Measurements from ENCODE around the gene FAR2. TPM values are rescaled to one million over a fixed set of nuclear protein-coding genes. Genes with fewer than 3 reads are reported as not detected.

FAR2 gene
- total and polyA plus RNA-seq, 2 experiments from 2014 or later = 18.7 to 22.6 TPM

DNA sequence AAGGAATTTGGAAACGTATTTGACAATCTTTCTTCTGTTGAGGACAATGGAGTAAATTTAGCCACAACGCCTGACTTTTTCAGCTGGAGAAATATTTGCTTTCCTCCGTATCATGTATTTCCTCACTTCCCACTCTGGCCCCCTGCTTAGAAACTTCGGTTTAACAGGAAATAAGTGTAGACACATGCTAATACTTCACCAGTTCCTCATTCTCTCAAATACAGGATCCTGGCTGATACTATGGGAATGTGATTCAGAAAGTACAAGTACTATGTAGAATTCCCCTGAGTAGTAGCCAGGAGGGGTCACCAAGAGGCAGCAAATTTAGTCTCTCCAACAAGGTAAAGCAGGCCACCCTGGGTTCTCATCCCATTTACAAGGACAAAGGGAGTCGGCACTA, 58.0 kb downstream of the FAR2 start:
- no peaks in the 10 kb centered on the region for H3K9me2 ChIP-seq (ENCODE audit: insufficient read depth)
- no peaks in the 10 kb centered on the region for H3K79me2 ChIP-seq (replicated peaks; ENCODE audit: insufficient read depth)
- H3K4me1 Mint-ChIP-seq = peaks cover 12% of the 10 kb centered on the region; the same call in 2 of the 3 replicates
- no peak overlapping the region for H3K4me2 ChIP-seq
- TF ChIP-seq, protein P1, sequence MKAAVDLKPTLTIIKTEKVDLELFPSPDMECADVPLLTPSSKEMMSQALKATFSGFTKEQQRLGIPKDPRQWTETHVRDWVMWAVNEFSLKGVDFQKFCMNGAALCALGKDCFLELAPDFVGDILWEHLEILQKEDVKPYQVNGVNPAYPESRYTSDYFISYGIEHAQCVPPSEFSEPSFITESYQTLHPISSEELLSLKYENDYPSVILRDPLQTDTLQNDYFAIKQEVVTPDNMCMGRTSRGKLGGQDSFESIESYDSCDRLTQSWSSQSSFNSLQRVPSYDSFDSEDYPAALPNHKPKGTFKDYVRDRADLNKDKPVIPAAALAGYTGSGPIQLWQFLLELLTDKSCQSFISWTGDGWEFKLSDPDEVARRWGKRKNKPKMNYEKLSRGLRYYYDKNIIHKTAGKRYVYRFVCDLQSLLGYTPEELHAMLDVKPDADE (IDR thresholded peaks at IDR 0.05) = no peak
- TF ChIP-seq, protein P2, sequence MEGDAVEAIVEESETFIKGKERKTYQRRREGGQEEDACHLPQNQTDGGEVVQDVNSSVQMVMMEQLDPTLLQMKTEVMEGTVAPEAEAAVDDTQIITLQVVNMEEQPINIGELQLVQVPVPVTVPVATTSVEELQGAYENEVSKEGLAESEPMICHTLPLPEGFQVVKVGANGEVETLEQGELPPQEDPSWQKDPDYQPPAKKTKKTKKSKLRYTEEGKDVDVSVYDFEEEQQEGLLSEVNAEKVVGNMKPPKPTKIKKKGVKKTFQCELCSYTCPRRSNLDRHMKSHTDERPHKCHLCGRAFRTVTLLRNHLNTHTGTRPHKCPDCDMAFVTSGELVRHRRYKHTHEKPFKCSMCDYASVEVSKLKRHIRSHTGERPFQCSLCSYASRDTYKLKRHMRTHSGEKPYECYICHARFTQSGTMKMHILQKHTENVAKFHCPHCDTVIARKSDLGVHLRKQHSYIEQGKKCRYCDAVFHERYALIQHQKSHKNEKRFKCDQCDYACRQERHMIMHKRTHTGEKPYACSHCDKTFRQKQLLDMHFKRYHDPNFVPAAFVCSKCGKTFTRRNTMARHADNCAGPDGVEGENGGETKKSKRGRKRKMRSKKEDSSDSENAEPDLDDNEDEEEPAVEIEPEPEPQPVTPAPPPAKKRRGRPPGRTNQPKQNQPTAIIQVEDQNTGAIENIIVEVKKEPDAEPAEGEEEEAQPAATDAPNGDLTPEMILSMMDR (conservative IDR thresholded peaks at IDR 0.05; ENCODE audit: low read depth in 2 of 2) = peak in 1 of 2 experiments; percentile 47; a peak in 2 of 4 replicates
- H4K20me1 ChIP-seq (replicated peaks; ENCODE audit: insufficient read depth) = no peaks in the 10 kb centered on the region; the same call in none of the 2 replicates
- peaks cover 9% of the 10 kb centered on the region for H3K4me1 ChIP-seq (ENCODE audit: insufficient read depth)
- H3F3A ChIP-seq (replicated peaks; ENCODE audit: low read depth) = no peaks in the 10 kb centered on the region
- peaks cover 14% of the 10 kb centered on the region for H3K9me3 Mint-ChIP-seq
- no peak overlapping the region for H2AFZ ChIP-seq
- H3K4me3 Mint-ChIP-seq = no peak overlapping the region
- DNase-seq (ENCODE audit: low spot score) (peak; percentile 37), ATAC-seq (peak; percentile 80)
- peaks cover 13% of the 10 kb centered on the region for H3K27me3 ChIP-seq (ENCODE audit: insufficient read depth)
- no peak overlapping the region for H3K27ac Mint-ChIP-seq
- H3K36me3 Mint-ChIP-seq (ENCODE audit: low read depth) = peaks cover 23% of the 10 kb centered on the region
- H3K4me3 ChIP-seq = no peak overlapping the region
- no peak overlapping the region for H3K27ac ChIP-seq (ENCODE audit: low read depth)
- H3K27me3 Mint-ChIP-seq (ENCODE audit: insufficient read depth, low read depth, poor library complexity) = no peaks in the 10 kb centered on the region
- no peaks in the 10 kb centered on the region for H3K36me3 ChIP-seq (ENCODE audit: insufficient read depth)

DNA sequence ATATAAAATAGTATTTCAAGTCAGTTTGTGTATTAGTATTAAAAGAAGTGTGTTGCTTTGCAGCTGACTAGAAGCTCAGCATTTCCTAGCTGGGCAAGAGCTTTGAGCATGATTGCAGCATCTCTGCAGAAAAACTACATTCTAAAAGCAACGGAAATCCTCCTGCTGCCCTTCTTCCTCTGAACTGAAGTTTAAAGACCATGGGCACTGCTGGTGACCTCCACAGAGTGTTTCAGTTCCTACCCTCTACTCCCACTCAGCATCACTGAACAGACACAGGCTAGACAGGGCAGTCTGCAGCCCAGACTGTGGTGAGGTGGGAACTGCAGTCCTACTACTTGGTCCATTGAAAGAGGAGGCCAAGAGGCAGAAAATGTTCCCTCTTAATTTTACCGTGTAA, 59.0 kb downstream of the FAR2 start:
- no peak overlapping the region for H3K27ac ChIP-seq (ENCODE audit: low read depth)
- H3K79me2 ChIP-seq (replicated peaks; ENCODE audit: insufficient read depth) = no peaks in the 10 kb centered on the region
- ATAC-seq = no peak
- H3K27me3 ChIP-seq (ENCODE audit: insufficient read depth) = peaks cover 3% of the 10 kb centered on the region; the same call in 1 of the 2 replicates
- peaks cover 6% of the 10 kb centered on the region for H3K9me3 Mint-ChIP-seq
- no peak overlapping the region for H3K4me2 ChIP-seq
- no peak for DNase-seq (ENCODE audit: low spot score)
- H2AFZ ChIP-seq = no peak overlapping the region
- H3F3A ChIP-seq (replicated peaks; ENCODE audit: low read depth) = no peaks in the 10 kb centered on the region
- no peaks in the 10 kb centered on the region; the same call in none of the 2 replicates for H4K20me1 ChIP-seq (replicated peaks; ENCODE audit: insufficient read depth)
- no peak overlapping the region for H3K27ac Mint-ChIP-seq
- no peaks in the 10 kb centered on the region for H3K36me3 ChIP-seq (ENCODE audit: insufficient read depth)
- peaks cover 13% of the 10 kb centered on the region; the same call in 2 of the 3 replicates for H3K36me3 Mint-ChIP-seq (ENCODE audit: low read depth)
- H3K4me1 Mint-ChIP-seq = peaks cover 12% of the 10 kb centered on the region; the same call in 2 of the 3 replicates
- peaks cover 9% of the 10 kb centered on the region for H3K4me1 ChIP-seq (ENCODE audit: insufficient read depth)
- H3K27me3 Mint-ChIP-seq (ENCODE audit: insufficient read depth, low read depth, poor library complexity) = no peaks in the 10 kb centered on the region
- no peak overlapping the region for H3K4me3 Mint-ChIP-seq
- H3K9me2 ChIP-seq (ENCODE audit: insufficient read depth) = no peaks in the 10 kb centered on the region
- H3K4me3 ChIP-seq = no peak overlapping the region
- TF ChIP-seq EZH2 (IDR thresholded peaks at IDR 0.05; ENCODE audit: low read depth, unreplicated experiment) = no peak
- TF ChIP-seq, protein P3, sequence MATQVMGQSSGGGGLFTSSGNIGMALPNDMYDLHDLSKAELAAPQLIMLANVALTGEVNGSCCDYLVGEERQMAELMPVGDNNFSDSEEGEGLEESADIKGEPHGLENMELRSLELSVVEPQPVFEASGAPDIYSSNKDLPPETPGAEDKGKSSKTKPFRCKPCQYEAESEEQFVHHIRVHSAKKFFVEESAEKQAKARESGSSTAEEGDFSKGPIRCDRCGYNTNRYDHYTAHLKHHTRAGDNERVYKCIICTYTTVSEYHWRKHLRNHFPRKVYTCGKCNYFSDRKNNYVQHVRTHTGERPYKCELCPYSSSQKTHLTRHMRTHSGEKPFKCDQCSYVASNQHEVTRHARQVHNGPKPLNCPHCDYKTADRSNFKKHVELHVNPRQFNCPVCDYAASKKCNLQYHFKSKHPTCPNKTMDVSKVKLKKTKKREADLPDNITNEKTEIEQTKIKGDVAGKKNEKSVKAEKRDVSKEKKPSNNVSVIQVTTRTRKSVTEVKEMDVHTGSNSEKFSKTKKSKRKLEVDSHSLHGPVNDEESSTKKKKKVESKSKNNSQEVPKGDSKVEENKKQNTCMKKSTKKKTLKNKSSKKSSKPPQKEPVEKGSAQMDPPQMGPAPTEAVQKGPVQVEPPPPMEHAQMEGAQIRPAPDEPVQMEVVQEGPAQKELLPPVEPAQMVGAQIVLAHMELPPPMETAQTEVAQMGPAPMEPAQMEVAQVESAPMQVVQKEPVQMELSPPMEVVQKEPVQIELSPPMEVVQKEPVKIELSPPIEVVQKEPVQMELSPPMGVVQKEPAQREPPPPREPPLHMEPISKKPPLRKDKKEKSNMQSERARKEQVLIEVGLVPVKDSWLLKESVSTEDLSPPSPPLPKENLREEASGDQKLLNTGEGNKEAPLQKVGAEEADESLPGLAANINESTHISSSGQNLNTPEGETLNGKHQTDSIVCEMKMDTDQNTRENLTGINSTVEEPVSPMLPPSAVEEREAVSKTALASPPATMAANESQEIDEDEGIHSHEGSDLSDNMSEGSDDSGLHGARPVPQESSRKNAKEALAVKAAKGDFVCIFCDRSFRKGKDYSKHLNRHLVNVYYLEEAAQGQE (IDR thresholded peaks at IDR 0.05; ENCODE audit: unreplicated experiment) = no peak
- TF ChIP-seq ZNF114 (CRISPR knock-in tag; IDR thresholded peaks at IDR 0.05) = no peak
- TF ChIP-seq, protein P4, sequence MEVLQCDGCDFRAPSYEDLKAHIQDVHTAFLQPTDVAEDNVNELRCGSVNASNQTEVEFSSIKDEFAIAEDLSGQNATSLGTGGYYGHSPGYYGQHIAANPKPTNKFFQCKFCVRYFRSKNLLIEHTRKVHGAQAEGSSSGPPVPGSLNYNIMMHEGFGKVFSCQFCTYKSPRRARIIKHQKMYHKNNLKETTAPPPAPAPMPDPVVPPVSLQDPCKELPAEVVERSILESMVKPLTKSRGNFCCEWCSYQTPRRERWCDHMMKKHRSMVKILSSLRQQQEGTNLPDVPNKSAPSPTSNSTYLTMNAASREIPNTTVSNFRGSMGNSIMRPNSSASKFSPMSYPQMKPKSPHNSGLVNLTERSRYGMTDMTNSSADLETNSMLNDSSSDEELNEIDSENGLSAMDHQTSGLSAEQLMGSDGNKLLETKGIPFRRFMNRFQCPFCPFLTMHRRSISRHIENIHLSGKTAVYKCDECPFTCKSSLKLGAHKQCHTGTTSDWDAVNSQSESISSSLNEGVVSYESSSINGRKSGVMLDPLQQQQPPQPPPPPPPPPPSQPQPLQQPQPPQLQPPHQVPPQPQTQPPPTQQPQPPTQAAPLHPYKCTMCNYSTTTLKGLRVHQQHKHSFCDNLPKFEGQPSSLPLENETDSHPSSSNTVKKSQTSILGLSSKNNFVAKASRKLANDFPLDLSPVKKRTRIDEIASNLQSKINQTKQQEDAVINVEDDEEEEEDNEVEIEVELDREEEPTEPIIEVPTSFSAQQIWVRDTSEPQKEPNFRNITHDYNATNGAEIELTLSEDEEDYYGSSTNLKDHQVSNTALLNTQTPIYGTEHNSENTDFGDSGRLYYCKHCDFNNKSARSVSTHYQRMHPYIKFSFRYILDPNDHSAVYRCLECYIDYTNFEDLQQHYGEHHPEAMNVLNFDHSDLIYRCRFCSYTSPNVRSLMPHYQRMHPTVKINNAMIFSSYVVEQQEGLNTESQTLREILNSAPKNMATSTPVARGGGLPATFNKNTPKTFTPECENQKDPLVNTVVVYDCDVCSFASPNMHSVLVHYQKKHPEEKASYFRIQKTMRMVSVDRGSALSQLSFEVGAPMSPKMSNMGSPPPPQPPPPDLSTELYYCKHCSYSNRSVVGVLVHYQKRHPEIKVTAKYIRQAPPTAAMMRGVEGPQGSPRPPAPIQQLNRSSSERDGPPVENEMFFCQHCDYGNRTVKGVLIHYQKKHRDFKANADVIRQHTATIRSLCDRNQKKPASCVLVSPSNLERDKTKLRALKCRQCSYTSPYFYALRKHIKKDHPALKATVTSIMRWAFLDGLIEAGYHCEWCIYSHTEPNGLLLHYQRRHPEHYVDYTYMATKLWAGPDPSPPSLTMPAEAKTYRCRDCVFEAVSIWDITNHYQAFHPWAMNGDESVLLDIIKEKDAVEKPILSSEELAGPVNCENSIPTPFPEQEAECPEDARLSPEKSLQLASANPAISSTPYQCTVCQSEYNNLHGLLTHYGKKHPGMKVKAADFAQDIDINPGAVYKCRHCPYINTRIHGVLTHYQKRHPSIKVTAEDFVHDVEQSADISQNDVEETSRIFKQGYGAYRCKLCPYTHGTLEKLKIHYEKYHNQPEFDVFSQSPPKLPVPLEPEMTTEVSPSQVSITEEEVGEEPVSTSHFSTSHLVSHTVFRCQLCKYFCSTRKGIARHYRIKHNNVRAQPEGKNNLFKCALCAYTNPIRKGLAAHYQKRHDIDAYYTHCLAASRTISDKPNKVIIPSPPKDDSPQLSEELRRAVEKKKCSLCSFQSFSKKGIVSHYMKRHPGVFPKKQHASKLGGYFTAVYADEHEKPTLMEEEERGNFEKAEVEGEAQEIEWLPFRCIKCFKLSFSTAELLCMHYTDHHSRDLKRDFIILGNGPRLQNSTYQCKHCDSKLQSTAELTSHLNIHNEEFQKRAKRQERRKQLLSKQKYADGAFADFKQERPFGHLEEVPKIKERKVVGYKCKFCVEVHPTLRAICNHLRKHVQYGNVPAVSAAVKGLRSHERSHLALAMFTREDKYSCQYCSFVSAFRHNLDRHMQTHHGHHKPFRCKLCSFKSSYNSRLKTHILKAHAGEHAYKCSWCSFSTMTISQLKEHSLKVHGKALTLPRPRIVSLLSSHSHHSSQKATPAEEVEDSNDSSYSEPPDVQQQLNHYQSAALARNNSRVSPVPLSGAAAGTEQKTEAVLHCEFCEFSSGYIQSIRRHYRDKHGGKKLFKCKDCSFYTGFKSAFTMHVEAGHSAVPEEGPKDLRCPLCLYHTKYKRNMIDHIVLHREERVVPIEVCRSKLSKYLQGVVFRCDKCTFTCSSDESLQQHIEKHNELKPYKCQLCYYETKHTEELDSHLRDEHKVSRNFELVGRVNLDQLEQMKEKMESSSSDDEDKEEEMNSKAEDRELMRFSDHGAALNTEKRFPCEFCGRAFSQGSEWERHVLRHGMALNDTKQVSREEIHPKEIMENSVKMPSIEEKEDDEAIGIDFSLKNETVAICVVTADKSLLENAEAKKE (CRISPR knock-in tag; IDR thresholded peaks at IDR 0.05) = no peak
- no peak for TF ChIP-seq STAT1 (IDR thresholded peaks at IDR 0.05; ENCODE audit: unreplicated experiment)

Data from GM23338 (cell line).